MM.1S (cell line): ENCODE results near the gene CS.
"Not testable (repeated sequence)": the region's sequence is repeated elsewhere in the genome, so short reads cannot be mapped to it uniquely, and the experiment has no call there.

Experiments
- CTCF ChIP-seq: fragments of 300-600 bp; sonication (generic); IDR thresholded peaks from 2 replicates; pipeline ENCODE4 v1.5.1; 2016; ENCODE audit warnings: antibody characterized with exemption, low read length, mixed read lengths
- EZH2 ChIP-seq: fragments of 300-600 bp; sonication (generic); optimal IDR thresholded peaks from 2 replicates; pipeline ENCODE3; 2017; ENCODE audit warnings: low read depth, mild to moderate bottlenecking, antibody characterized with exemption, low read length, mixed read lengths
- EZH2phosphoT487 ChIP-seq: fragments of 300-600 bp; sonication (generic); IDR thresholded peaks from 2 replicates; pipeline ENCODE4 v1.6.1; 2018; ENCODE audit warnings: antibody characterized with exemption, low read length

GRCh38 chr12:56347255-56347654 is 47.1 kb upstream of the CS start:
- not testable (repeated sequence) for TF ChIP-seq CTCF, EZH2, EZH2phosphoT487
